ENCODE results near the gene HMOX1.

The HMOX1 gene, protein sequence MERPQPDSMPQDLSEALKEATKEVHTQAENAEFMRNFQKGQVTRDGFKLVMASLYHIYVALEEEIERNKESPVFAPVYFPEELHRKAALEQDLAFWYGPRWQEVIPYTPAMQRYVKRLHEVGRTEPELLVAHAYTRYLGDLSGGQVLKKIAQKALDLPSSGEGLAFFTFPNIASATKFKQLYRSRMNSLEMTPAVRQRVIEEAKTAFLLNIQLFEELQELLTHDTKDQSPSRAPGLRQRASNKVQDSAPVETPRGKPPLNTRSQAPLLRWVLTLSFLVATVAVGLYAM

GRCh38 chr22:35380537-35381423 is at the start of gene HMOX1:
Gene HMOX1, plus strand, starts transcription at chr22:35381096. Its CDS starts 78 bp downstream, at chr22:35381174.
- peak; percentile 43 for DNase-seq (ENCODE audit: low read depth)
- H3K4me3 ChIP-seq (ENCODE audit: low read depth, low read length): peak within 1 kb of the TSS; percentile 70
- no peak for TF ChIP-seq CTCF (IDR thresholded peaks at IDR 0.05; ENCODE audit: low read depth, low read length, missing control alignments)

DNA sequence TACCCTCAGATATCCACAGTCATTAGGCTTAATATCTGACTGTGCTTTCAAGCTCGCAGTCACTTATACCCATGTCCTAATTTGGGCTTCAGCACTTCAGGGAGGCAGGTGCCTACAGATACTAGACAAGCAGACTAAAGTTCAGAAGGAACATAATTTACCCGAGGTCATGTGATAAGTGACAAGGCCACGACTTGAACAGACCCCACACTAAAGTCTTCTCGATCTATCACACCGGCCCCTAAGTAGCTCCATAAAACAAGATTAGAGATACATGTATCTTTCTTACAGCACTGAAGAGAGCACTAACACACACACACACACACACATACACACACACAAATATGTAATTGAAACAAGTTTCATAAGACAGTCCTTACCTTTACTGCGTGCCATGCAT is 48.6 kb upstream of the HMOX1 start:
- TF ChIP-seq CTCF (IDR thresholded peaks at IDR 0.05; ENCODE audit: low read depth, low read length, missing control alignments): no peak
- DNase-seq (ENCODE audit: low read depth): no peak
- H3K4me3 ChIP-seq (ENCODE audit: low read depth, low read length): no peak overlapping the region

DNA sequence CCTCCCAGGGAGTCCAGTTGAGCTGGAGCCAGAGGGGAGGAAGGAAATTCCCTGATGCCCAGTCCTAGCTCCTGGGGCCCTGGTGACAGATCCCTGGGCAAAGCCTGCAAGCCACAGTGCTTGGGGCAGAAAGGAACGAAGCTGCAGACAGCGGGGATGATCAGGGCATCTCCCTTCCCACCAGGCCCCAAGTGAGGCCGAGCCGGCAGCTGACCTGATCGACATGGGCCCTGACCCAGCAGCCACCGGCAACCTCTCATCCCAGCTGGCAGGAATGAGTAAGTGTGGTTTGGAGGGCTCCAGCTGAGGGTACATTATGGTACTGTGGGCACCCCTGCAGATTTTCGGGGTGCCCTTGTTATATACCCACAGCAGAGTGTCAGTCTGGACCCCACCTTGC is 47.7 kb upstream of the HMOX1 start:
- no peak for DNase-seq (ENCODE audit: low read depth)
- TF ChIP-seq CTCF (IDR thresholded peaks at IDR 0.05; ENCODE audit: low read depth, low read length, missing control alignments): no peak
- no peak overlapping the region for H3K4me3 ChIP-seq (ENCODE audit: low read depth, low read length)

- no peak for TF ChIP-seq CTCF (IDR thresholded peaks at IDR 0.05; ENCODE audit: low read depth, low read length, missing control alignments)
- no peak overlapping the region for H3K4me3 ChIP-seq (ENCODE audit: low read depth, low read length)
- no peak for DNase-seq (ENCODE audit: low read depth)
Observed at GRCh38 chr22:35334004-35334403, 46.9 kb upstream of the HMOX1 start.

- no peak for TF ChIP-seq CTCF (IDR thresholded peaks at IDR 0.05; ENCODE audit: low read depth, low read length, missing control alignments)
- DNase-seq (ENCODE audit: low read depth): no peak
- no peak overlapping the region for H3K4me3 ChIP-seq (ENCODE audit: low read depth, low read length)
Observed at GRCh38 chr22:35335468-35335867, 45.4 kb upstream of the HMOX1 start.

- TF ChIP-seq CTCF (IDR thresholded peaks at IDR 0.05; ENCODE audit: low read depth, low read length, missing control alignments): no peak
- no peak for DNase-seq (ENCODE audit: low read depth)
- H3K4me3 ChIP-seq (ENCODE audit: low read depth, low read length): no peak overlapping the region
Observed at GRCh38 chr22:35335936-35336781, 44.7 kb upstream of the HMOX1 start.

Data from GM12864 (cell line).